NCI-H446 treated with DMSO at 0.1 percent for 48 hours (cell line): Measurements from ENCODE around the gene PRPF6.

ENCODE experiments used
- DNase-seq: peaks from one replicate; lab custom pipeline; 2025; lab: John Stamatoyannopoulos, UW

PRPF6 gene

GRCh38 chr20:64077541-64077875 is 96.6 kb downstream of the PRPF6 start:
- DNase-seq = no peak

GRCh38 chr20:64077876-64078551 is 97.1 kb downstream of the PRPF6 start:
- no peak for DNase-seq

GRCh38 chr20:64078934-64079272 is 98.0 kb downstream of the PRPF6 start:
- DNase-seq = no peak

GRCh38 chr20:64079273-64080012 is 98.5 kb downstream of the PRPF6 start, which contains the start of gene RGS19:
RGS19 (minus strand) TSS chr20:64079518; CDS start chr20:64076886, 2,632 bp downstream.
- peak; percentile 35 for DNase-seq

GRCh38 chr20:64080013-64080812 is 99.3 kb downstream of the PRPF6 start, which contains the start of gene OPRL1:
OPRL1 (plus strand) TSS chr20:64080082; CDS start chr20:64092721, 12,639 bp downstream.
- no peak for DNase-seq

- no peak for DNase-seq
These were observed 100.1 kb downstream of the PRPF6 start for GRCh38 chr20:64080813-64081623.

GRCh38 chr20:64081624-64081964 is 100.7 kb downstream of the PRPF6 start:
- no peak for DNase-seq

GRCh38 chr20:64082126-64082731 is 101.3 kb downstream of the PRPF6 start:
- no peak for DNase-seq
